NCI-H1694 treated with DMSO at 0.1 percent for 48 hours (cell line): ENCODE results near the gene SPOCK1.
A peak's percentile ranks its signal among the peaks of the same experiment; 100 is the strongest.

Source experiments
- DNase-seq: peaks from one replicate; lab custom pipeline; 2025; lab: John Stamatoyannopoulos, UW

SPOCK1 gene

GRCh38 chr5:137361280-137361679 is 137.8 kb downstream of the SPOCK1 start:
- no peak for DNase-seq

GRCh38 chr5:137360607-137361006 is 138.5 kb downstream of the SPOCK1 start:
- no peak for DNase-seq

- DNase-seq = no peak
Observed at GRCh38 chr5:137359941-137360340, 139.2 kb downstream of the SPOCK1 start.

GRCh38 chr5:137357436-137357835 is 141.7 kb downstream of the SPOCK1 start:
- DNase-seq = no peak

- no peak for DNase-seq
Observed at GRCh38 chr5:137356127-137356526, 143.0 kb downstream of the SPOCK1 start.

DNA sequence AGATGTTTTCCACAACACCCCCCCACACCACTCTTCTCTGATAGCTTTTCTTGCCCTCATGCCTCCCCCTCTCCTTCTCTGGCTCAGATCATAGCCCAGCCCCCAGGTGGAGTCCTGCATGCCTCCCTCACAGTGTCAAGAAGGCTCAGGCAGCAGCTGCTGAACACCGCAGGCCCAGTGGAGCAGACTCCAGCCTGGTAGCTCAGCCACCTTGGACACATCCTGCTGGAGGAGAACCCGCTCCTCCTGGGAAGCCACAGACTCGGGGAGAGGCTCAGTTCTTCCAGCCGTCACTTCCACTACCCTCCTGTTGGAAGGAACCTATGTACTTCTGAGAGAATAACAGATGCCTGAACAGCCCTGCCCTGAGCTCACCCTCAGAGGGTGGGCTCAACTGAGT is 143.4 kb downstream of the SPOCK1 start:
- DNase-seq = no peak

DNA sequence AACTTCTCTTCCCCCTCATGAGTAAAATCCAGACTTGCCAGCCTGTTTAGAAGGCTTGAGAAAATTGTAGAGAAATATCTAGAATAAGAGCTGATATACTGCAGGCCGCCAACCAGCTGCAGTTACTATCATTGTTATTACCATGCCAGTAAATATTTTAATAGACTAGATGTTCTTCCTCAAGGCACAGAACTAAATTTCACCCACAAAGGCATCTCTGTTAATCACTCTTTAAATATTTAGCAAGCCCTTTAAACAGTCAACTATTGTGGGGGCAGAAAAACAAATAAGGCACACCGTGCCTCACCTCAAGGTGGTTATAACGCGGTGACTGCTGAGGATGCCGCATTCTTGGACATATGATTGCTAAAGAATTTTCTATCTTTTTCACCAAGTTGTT is 147.0 kb downstream of the SPOCK1 start:
- DNase-seq = no peak

DNA sequence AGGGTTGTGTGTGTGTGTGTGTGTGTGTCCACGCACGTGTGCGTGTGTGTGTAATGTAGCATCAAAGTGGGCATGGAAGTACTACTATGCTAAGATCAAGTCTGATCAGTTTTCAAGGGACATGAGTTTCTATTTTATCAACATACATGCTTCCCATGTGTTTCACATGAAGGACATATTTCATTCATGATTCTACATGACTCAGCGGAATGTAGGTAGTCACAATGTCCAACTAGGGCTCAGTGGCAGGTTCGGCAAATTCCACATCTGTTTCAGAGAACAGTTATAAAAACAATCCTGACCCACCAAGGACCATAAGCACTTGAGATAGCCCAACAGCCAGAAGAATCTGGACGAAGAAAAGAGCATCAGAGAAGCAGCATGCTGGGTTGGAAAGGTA is 148.3 kb downstream of the SPOCK1 start:
- DNase-seq = no peak

GRCh38 chr5:137348759-137349158 is 150.4 kb downstream of the SPOCK1 start:
- DNase-seq = no peak

DNA sequence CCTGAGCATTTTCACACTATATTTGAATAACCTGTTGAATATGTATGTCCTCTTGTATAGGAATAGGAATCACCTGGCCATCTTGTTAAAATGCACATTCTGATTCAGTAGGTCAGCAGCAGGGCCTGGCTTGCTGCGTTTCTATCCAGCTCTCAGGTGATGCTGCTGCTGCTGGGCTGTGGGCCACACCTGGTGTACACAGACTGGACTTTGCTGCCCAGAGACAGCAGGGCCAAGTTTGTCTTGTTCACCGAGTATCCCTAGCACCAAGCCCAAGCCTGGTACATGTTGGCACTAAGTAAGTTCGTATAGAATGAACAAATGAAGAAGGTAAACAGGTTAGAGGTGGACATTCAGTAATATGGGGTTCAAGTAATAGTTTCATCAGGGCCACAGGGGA is 151.3 kb downstream of the SPOCK1 start:
- no peak for DNase-seq

DNA sequence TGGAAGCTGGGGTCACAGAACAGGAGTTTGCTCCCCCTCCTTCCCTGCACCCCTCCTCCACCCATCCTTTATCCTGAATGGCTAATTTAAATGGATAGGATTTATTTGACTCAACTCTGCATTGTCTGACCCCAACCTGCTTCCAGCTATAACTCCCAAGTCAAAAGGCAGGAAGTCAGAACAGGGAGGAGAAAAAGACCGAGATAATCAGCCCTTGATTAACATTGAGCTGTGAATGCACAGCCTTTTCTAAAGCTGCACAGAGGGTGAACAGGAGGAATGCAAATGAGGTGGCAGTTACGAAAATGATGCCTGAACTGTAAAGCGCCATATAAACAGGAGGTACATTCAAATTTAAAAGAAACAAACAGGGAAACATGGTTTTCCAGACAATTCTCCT is 152.8 kb downstream of the SPOCK1 start:
- no peak for DNase-seq

DNA sequence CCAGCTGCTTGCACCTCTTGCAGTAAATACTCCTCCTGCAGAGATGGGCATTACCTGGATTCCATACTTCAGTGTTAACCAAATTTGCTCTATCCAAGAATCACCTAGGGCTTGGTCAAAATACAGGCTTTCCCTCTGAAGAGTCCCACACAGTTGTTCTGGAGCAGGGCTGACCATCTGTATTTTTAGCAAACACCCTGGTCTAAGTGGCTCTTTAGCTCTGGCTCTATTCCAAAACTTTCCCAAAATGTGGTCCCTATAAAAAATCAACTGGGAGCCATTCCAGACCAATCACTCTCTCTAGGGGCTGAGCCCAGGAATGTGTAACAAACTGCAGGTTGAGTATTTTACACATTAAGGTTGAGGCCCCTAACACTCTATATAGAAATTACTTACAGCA is 153.7 kb downstream of the SPOCK1 start:
- DNase-seq = no peak

DNA sequence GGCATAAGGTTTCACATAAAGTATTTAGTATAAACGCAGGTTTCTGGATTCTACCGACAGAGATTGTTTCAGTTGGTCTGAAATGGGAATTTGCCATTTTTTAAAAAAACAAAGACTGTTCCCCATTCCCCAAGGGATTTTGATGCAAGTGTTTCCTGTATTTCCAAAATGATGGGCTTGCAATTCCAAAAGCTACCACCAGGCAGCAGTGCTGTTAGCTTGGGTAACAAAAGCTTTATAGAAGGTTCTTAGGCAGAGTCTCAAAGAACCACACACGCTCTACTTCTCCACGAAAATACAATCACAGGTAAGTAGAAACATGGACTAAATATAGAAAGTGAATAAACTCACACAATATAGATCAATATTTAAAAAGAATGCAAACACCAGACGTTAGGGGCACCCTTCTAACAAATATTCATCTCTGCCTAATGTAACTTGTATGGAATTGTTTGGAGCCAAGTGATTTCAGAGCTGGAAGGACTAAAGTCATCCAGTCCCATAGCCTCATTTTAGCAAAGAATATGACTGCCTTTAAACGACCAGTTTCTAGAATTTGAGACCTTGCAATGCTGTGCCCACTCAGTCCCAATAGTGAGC is 154.3 kb downstream of the SPOCK1 start:
- peak; percentile 48 for DNase-seq

DNA sequence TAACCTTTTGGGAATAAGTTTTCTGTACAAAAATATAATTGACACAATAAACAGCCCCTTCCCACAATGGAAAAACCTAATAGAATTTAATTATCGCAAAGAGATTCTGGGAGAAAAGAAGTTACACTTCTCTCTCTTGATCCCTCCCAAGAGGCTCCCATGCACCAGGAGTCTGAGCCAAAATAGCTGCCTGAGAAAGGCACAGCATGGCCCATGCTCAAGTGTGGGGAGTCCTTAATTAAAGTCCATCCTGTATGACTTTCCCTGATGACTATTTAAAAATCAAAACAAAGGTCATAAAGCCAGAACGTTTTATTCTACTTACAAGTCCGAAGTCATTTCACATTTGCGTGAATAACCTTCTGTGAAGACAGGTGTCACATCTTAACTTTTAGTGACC is 155.1 kb downstream of the SPOCK1 start:
- no peak for DNase-seq

DNA sequence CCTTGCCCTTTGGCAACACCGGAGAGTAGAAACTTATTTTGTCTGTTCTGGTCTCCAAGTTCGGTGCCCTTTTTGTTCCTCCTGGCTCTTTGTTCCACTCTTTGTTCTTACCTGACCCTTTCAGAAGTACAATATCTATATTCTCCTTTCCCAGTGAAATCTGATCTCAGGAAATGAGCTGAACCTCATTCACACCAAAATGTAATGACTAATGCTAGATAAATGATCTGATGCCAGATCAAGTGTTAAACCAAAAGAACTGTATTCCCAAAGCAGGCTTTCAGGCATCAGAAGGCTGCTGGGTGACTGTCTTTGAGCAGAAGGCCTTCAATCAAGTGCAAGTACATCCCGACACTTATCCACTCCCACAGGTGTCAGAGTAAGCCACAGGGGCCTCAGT is 156.4 kb downstream of the SPOCK1 start:
- DNase-seq = no peak

- no peak for DNase-seq
Observed at GRCh38 chr5:137341831-137342230, 157.3 kb downstream of the SPOCK1 start.

DNA sequence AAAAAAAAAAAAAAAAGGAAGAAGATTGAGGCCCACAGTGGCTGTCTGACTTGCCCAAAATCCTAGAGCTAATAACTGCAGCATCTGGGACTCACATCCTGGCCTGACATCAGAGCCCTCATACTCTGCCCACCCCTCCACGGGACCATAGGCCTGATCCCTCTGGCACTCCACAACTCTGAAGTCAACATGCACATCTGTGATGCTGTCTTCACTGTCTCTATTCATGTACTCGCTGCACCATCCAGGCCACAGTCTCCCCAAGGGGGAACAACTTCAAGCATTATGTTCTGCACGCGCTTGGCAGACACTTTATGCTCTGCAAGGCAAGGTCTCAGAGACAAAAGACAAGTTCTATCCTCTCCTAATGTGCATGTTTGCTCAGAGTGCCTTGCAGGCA is 158.2 kb downstream of the SPOCK1 start:
- no peak for DNase-seq

GRCh38 chr5:137336565-137337120 is 162.5 kb downstream of the SPOCK1 start:
- DNase-seq = no peak

- DNase-seq = no peak
Observed at GRCh38 chr5:137336161-137336560, 163.0 kb downstream of the SPOCK1 start.

DNA sequence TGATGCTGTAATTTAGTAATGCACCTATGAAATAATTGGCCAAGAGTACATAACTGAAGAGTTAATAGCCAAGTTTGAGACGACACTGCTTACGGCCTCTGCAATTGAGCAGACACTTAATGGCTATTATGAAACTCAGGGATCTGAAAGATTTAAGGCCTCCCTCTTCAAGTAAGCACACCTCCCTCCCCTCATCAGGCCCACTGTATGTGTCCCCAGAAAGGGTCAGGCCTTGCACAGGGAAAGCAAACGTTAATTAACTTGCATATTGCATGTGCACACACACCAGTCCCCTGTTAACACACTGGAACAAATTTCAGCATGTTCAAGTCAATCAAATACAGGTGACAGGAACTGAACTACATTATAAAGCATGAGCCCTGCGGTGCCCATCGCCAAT is 163.6 kb downstream of the SPOCK1 start:
- DNase-seq = no peak

- no peak for DNase-seq
Observed at GRCh38 chr5:137333928-137334327, 165.2 kb downstream of the SPOCK1 start.

- DNase-seq = no peak
Observed at GRCh38 chr5:137333475-137333874, 165.7 kb downstream of the SPOCK1 start.

DNA sequence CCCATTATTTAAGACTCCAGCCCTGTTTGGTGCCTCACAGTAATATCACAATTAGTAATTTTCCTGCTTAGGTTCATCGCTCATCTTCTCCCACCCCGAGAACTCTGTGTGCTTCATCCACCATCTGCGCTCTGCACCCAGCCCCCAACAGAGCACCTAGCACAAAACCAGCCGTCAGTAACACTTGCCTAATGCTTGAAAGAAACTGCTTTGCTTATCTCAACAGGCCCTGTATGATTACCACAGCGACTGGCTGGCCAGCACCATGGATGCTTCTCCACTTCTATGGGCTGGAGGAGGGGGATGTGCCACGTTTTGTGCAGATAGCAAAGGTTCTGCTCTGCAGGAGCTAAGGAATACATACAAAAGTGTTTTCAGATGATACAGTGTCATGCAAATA is 166.8 kb downstream of the SPOCK1 start:
- no peak for DNase-seq

GRCh38 chr5:137329586-137330296 is 169.4 kb downstream of the SPOCK1 start:
- DNase-seq = no peak
